Astrocyte (in vitro differentiated cells and primary cell): ENCODE data around the gene RGL2.

Experiments
- EZH2 ChIP-seq: IDR thresholded peaks from 2 replicates; pipeline ENCODE4 v1.6.1; 2012; ENCODE audit warnings: mild to moderate bottlenecking, low read length, inconsistent platforms; ENCODE audit not compliant: insufficient read depth
- TF ChIP-seq, protein P1 (sequence below): IDR thresholded peaks from 2 replicates; pipeline ENCODE4 v1.5.1; 2011; ENCODE audit warnings: low read depth, mild to moderate bottlenecking, inconsistent platforms, low read length, moderate library complexity; ENCODE audit not compliant: insufficient read depth

DNA sequence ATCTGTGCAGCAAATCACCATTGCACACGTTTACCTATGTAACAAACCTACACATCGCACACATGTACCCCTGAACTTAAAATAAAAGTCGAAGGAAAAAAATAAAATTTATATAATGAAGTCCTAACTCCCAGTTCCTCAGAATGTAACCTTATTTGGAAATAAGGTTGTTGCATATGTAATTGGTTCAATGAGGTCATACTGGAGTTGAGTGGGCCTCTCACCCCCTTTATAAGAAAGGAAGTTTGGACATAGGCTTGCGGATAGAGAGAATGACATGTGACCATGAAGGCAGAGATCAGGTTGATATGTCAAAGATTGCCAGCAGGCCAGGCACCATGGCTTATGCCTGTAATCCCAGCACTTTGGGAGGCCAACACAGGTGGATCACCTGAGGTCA lies 34.9 kb upstream of the RGL2 start:
- TF ChIP-seq, protein P1, sequence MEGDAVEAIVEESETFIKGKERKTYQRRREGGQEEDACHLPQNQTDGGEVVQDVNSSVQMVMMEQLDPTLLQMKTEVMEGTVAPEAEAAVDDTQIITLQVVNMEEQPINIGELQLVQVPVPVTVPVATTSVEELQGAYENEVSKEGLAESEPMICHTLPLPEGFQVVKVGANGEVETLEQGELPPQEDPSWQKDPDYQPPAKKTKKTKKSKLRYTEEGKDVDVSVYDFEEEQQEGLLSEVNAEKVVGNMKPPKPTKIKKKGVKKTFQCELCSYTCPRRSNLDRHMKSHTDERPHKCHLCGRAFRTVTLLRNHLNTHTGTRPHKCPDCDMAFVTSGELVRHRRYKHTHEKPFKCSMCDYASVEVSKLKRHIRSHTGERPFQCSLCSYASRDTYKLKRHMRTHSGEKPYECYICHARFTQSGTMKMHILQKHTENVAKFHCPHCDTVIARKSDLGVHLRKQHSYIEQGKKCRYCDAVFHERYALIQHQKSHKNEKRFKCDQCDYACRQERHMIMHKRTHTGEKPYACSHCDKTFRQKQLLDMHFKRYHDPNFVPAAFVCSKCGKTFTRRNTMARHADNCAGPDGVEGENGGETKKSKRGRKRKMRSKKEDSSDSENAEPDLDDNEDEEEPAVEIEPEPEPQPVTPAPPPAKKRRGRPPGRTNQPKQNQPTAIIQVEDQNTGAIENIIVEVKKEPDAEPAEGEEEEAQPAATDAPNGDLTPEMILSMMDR: no peak
- TF ChIP-seq EZH2: no peak
